Esophagus squamous epithelium (tissue), 4 donors: ENCODE data around the gene SEC31B.

Experiments used
- POLR2A ChIP-seq, 4 donors: fragments of 450-650 bp; IDR thresholded peaks; one replicate each; pipeline ENCODE4 v1.6.1; 2017; ENCODE audit warnings: antibody characterized with exemption in 4 of 4, mild to moderate bottlenecking in 4 of 4, moderate library complexity in 3 of 4
- TF ChIP-seq, protein P1 (sequence below), 6 experiments: fragments of 450-650 bp in 4 of 6; fragments of 200-600 bp in 2 of 6; sonication (generic) in 2 of 6; IDR thresholded peaks; one replicate each; pipeline ENCODE4 v1.5.1; 2016 to 2019; ENCODE audit warnings: antibody characterized with exemption in 6 of 6, mild to moderate bottlenecking in 4 of 6, moderate library complexity in 4 of 6

DNA sequence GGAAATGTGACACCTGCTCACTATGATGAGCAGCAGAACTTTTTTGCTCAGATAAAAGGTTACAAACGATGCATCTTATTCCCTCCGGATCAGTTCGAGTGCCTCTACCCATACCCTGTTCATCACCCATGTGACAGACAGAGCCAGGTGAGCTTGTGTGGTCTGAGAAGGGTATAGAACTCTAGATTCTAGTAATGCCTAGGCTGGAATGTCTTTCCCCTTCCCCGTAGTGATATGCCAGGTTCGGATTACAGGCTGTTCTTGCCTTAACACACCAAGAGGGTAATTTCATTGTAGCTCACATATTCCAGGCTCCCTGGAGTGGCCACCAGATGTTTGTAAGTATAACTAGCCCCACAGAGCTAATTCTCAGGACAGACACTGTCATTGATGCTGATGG is 25.3 kb upstream of the SEC31B start:
- no peak for TF ChIP-seq POLR2A (IDR thresholded peaks at IDR 0.05)
- TF ChIP-seq, protein P1, sequence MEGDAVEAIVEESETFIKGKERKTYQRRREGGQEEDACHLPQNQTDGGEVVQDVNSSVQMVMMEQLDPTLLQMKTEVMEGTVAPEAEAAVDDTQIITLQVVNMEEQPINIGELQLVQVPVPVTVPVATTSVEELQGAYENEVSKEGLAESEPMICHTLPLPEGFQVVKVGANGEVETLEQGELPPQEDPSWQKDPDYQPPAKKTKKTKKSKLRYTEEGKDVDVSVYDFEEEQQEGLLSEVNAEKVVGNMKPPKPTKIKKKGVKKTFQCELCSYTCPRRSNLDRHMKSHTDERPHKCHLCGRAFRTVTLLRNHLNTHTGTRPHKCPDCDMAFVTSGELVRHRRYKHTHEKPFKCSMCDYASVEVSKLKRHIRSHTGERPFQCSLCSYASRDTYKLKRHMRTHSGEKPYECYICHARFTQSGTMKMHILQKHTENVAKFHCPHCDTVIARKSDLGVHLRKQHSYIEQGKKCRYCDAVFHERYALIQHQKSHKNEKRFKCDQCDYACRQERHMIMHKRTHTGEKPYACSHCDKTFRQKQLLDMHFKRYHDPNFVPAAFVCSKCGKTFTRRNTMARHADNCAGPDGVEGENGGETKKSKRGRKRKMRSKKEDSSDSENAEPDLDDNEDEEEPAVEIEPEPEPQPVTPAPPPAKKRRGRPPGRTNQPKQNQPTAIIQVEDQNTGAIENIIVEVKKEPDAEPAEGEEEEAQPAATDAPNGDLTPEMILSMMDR (IDR thresholded peaks at IDR 0.05) = no peak
